K562 (cell line): ENCODE data around the gene MYO1E. TPM values are rescaled to one million over a fixed set of nuclear protein-coding genes. Genes with fewer than 3 reads are reported as not detected.
A peak's percentile ranks its signal among the peaks of the same experiment; 100 is the strongest.

Experiments used
- CCAR2 ChIP-seq: fragments of 200-400 bp; formaldehyde crosslinking; IDR thresholded peaks from 2 replicates; pipeline ENCODE4 v1.6.1; 2017; ENCODE audit warnings: mild to moderate bottlenecking, low read depth, low read length
- CREB1 ChIP-seq, 2 experiments: sonication (generic) in 1 of 2; formaldehyde crosslinking in 1 of 2; IDR thresholded peaks; 2 replicates each; pipeline versions ENCODE4 v1.6.1 to v1.8.0; 2012 to 2022; ENCODE audit warnings: inconsistent platforms in 1 of 2, mild to moderate bottlenecking in 1 of 2, missing genetic modification reagents in 1 of 2, moderate library complexity in 1 of 2
- FOXA3 ChIP-seq, 2 experiments: fragments of 450-650 bp in 1 of 2; sonication (generic) in 1 of 2; formaldehyde crosslinking; IDR thresholded peaks in 1 of 2; conservative IDR thresholded peaks in 1 of 2; 2 replicates each; pipeline versions ENCODE4 v1.4.0 to v1.8.0; 2020 to 2022; ENCODE audit warnings: mild to moderate bottlenecking in 2 of 2, missing genetic modification reagents in 1 of 2
- MYNN ChIP-seq, 2 experiments: sonication (generic); formaldehyde crosslinking in 1 of 2; IDR thresholded peaks; 2 replicates each; pipeline versions ENCODE4 v1.5.0 to v1.6.1; 2016 to 2020; ENCODE audit warnings: antibody characterized with exemption in 1 of 2, missing genetic modification reagents in 1 of 2
- PHF21A ChIP-seq: fragments of 450-650 bp; IDR thresholded peaks from 2 replicates; pipeline ENCODE4 v1.6.1; 2017; ENCODE audit warnings: low read depth, borderline replicate concordance
- POU5F1 ChIP-seq: fragments of 150-350 bp; IDR thresholded peaks from 2 replicates; pipeline ENCODE4 v1.6.1; 2014; ENCODE audit warnings: borderline replicate concordance, low read length, low read depth, mild to moderate bottlenecking; ENCODE audit not compliant: partially characterized antibody
- RBM39 ChIP-seq: fragments of 200-400 bp; formaldehyde crosslinking; optimal IDR thresholded peaks from 2 replicates; pipeline ENCODE3; 2018; ENCODE audit warnings: low read depth, low read length
- SREBF2 ChIP-seq: sonication (generic); formaldehyde crosslinking; IDR thresholded peaks from 2 replicates; pipeline ENCODE4 v1.4.0; 2020; ENCODE audit warnings: mild to moderate bottlenecking, missing genetic modification reagents
- TOE1 ChIP-seq, 2 experiments: fragments of 450-650 bp in 1 of 2; sonication (generic) in 1 of 2; formaldehyde crosslinking in 1 of 2; IDR thresholded peaks; 2 replicates each; pipeline versions ENCODE4 v1.7.1 to v1.8.0; 2016 to 2022; ENCODE audit warnings: borderline replicate concordance in 2 of 2, mild to moderate bottlenecking in 2 of 2, antibody characterized with exemption in 1 of 2, inconsistent platforms in 1 of 2, low read depth in 1 of 2, missing genetic modification reagents in 1 of 2, moderate library complexity in 1 of 2
- ZNF12 ChIP-seq: sonication (generic); formaldehyde crosslinking; IDR thresholded peaks from 2 replicates; pipeline ENCODE4 v1.4.0; 2020; ENCODE audit warnings: mild to moderate bottlenecking, missing genetic modification reagents
- ZNF431 ChIP-seq: sonication (generic); formaldehyde crosslinking; IDR thresholded peaks from 2 replicates; pipeline ENCODE4 v1.8.0; 2022; ENCODE audit warnings: mild to moderate bottlenecking, missing genetic modification reagents
- ZNF589 ChIP-seq: fragments of 200-800 bp; sonication (Bioruptor generic); IDR thresholded peaks from 2 replicates; pipeline ENCODE4 v1.6.1; 2016; ENCODE audit warnings: low read depth, missing genetic modification characterization, missing compliant biosample characterization
- ZNF75A ChIP-seq: fragments of 450-650 bp; formaldehyde crosslinking; IDR thresholded peaks from 2 replicates; pipeline ENCODE4 v1.4.0; 2020; ENCODE audit warnings: mild to moderate bottlenecking
- polyA plus RNA-seq, 8 experiments: library from polyadenylated mRNA; depleted of rRNA in 4 of 8; stranded (reverse) in 5 of 8; unstranded in 3 of 8; fragments of >200 nt; fragmentation: Nextera tagmentation in 2 of 8; fragmentation: Illumina TruSeq in 1 of 8; extraction: Ambion mirVana in 2 of 8; extraction: Trizol in 1 of 8; gene quantifications; 2 replicates each; pipeline versions ENCODE4 v1.2.1 to v1.2.3, GENCODE V29; 2011 to 2014; ENCODE audit warnings: inconsistent platforms in 1 of 8, missing spikeins in 1 of 8
- total RNA-seq, 7 experiments: library from RNA; depleted of rRNA in 6 of 7; stranded (reverse); fragments of >200 nt in 6 of 7; fragmentation: Illumina TruSeq in 2 of 7; extraction: Trizol in 2 of 7; gene quantifications; 2 replicates each; pipeline versions ENCODE4 v1.2.1 to v1.2.3, GENCODE V29; 2011 to 2021; ENCODE audit warnings: low replicate concordance in 1 of 7
- TF ChIP-seq, protein P1 (sequence below): fragments of 250-450 bp; sonication (Bioruptor Pico); IDR thresholded peaks from 2 replicates; pipeline ENCODE4 v1.4.0; 2020
- TF ChIP-seq, protein P2 (sequence below), 2 experiments: IDR thresholded peaks in 1 of 2; conservative IDR thresholded peaks in 1 of 2; 2 replicates each; pipeline ENCODE4 v1.6.1; 2016; ENCODE audit warnings: low read depth in 2 of 2, mild to moderate bottlenecking in 1 of 2, missing compliant biosample characterization in 1 of 2, missing genetic modification characterization in 1 of 2, moderate library complexity in 1 of 2
- TF ChIP-seq, protein P3 (sequence below): sonication (generic); formaldehyde crosslinking; IDR thresholded peaks from 2 replicates; pipeline ENCODE4 v1.8.0; 2022; ENCODE audit warnings: missing genetic modification reagents, mild to moderate bottlenecking, moderate library complexity, borderline replicate concordance
- TF ChIP-seq, protein P4 (sequence below): fragments of 450-650 bp; IDR thresholded peaks from 2 replicates; pipeline ENCODE4 v1.7.1; 2018; ENCODE audit warnings: mild to moderate bottlenecking, low read depth; ENCODE audit not compliant: partially characterized antibody
- TF ChIP-seq, protein P5 (sequence below): fragments of 250-450 bp; sonication (Bioruptor Pico); IDR thresholded peaks from 2 replicates; pipeline ENCODE4 v1.8.0; 2022; ENCODE audit warnings: moderate library complexity, mild to moderate bottlenecking, inconsistent platforms

The MYO1E gene
- total and polyA plus RNA-seq, 9 of the 15 experiments (the other 6 are each of a cell fraction or from before 2014, with no cell fraction given): under 0.01 to 0.44 (median 0.01) TPM; not detected in 6

DNA sequence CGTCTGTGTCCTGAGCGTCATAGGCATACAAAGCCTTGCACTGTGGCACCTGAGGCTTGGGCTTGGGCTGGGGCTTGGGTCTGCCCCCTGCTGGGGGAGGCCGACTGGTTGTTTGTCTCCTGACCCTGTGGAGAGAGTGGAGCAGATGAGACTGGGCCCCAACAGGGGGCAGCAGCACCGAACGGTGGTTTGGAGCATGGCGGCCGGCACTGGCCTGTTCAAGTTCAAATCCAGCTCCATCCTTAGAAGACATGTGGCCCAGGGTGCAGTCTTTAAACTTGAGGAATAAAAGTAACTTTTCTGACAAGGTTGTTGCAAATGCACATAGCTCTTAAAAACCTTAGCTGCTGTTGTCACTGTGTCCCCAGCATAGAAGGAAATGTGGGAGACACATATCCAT lies 234.4 kb downstream of the MYO1E start (continued):
- TF ChIP-seq ZNF431 (CRISPR knock-in tag): no peak; the same call in 1 of the 2 replicates
- TF ChIP-seq, protein P1, sequence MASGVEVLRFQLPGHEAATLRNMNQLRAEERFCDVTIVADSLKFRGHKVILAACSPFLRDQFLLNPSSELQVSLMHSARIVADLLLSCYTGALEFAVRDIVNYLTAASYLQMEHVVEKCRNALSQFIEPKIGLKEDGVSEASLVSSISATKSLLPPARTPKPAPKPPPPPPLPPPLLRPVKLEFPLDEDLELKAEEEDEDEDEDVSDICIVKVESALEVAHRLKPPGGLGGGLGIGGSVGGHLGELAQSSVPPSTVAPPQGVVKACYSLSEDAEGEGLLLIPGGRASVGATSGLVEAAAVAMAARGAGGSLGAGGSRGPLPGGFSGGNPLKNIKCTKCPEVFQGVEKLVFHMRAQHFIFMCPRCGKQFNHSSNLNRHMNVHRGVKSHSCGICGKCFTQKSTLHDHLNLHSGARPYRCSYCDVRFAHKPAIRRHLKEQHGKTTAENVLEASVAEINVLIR (CRISPR knock-in tag): no peak
- TF ChIP-seq, protein P2, sequence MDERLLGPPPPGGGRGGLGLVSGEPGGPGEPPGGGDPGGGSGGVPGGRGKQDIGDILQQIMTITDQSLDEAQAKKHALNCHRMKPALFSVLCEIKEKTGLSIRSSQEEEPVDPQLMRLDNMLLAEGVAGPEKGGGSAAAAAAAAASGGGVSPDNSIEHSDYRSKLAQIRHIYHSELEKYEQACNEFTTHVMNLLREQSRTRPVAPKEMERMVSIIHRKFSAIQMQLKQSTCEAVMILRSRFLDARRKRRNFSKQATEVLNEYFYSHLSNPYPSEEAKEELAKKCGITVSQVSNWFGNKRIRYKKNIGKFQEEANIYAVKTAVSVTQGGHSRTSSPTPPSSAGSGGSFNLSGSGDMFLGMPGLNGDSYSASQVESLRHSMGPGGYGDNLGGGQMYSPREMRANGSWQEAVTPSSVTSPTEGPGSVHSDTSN (CRISPR knock-in tag; IDR thresholded peaks at IDR 0.05; ENCODE audit: low read depth): no peak
- TF ChIP-seq, protein P2 (tag; conservative IDR thresholded peaks at IDR 0.05; ENCODE audit: low read depth): no peak
- TF ChIP-seq SREBF2 (CRISPR knock-in tag): no peak
- TF ChIP-seq, protein P3, sequence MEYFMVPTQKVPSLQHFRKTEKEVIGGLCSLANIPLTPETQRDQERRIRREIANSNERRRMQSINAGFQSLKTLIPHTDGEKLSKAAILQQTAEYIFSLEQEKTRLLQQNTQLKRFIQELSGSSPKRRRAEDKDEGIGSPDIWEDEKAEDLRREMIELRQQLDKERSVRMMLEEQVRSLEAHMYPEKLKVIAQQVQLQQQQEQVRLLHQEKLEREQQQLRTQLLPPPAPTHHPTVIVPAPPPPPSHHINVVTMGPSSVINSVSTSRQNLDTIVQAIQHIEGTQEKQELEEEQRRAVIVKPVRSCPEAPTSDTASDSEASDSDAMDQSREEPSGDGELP (CRISPR knock-in tag): peak; percentile 65; the same call in 1 of the 2 replicates
- TF ChIP-seq MYNN (IDR thresholded peaks at IDR 0.05): no peak
- TF ChIP-seq MYNN (CRISPR knock-in tag; IDR thresholded peaks at IDR 0.05): no peak
- TF ChIP-seq ZNF75A (CRISPR knock-in tag): no peak
- TF ChIP-seq RBM39: peak; percentile 83
- TF ChIP-seq ZNF12: no peak
- TF ChIP-seq CCAR2: no peak
- TF ChIP-seq POU5F1: no peak
- TF ChIP-seq ZNF589 (CRISPR knock-in tag): no peak
- TF ChIP-seq, protein P4, sequence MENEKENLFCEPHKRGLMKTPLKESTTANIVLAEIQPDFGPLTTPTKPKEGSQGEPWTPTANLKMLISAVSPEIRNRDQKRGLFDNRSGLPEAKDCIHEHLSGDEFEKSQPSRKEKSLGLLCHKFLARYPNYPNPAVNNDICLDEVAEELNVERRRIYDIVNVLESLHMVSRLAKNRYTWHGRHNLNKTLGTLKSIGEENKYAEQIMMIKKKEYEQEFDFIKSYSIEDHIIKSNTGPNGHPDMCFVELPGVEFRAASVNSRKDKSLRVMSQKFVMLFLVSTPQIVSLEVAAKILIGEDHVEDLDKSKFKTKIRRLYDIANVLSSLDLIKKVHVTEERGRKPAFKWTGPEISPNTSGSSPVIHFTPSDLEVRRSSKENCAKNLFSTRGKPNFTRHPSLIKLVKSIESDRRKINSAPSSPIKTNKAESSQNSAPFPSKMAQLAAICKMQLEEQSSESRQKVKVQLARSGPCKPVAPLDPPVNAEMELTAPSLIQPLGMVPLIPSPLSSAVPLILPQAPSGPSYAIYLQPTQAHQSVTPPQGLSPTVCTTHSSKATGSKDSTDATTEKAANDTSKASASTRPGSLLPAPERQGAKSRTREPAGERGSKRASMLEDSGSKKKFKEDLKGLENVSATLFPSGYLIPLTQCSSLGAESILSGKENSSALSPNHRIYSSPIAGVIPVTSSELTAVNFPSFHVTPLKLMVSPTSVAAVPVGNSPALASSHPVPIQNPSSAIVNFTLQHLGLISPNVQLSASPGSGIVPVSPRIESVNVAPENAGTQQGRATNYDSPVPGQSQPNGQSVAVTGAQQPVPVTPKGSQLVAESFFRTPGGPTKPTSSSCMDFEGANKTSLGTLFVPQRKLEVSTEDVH: no peak
- peak; percentile 72 for TF ChIP-seq TOE1 (IDR thresholded peaks at IDR 0.05; ENCODE audit: borderline replicate concordance)
- TF ChIP-seq TOE1 (CRISPR knock-in tag; IDR thresholded peaks at IDR 0.05; ENCODE audit: borderline replicate concordance, low read depth): no peak
- TF ChIP-seq FOXA3 (CRISPR knock-in tag; conservative IDR thresholded peaks at IDR 0.05 in 1 of 2, IDR thresholded peaks at IDR 0.05 in 1 of 2): no peak
- TF ChIP-seq, protein P5, sequence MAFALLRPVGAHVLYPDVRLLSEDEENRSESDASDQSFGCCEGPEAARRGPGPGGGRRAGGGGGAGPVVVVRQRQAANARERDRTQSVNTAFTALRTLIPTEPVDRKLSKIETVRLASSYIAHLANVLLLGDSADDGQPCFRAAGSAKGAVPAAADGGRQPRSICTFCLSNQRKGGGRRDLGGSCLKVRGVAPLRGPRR (CRISPR knock-in tag): no peak
- 0 out of 2 replicates have a peak, but pooled peaks have one; percentile 32 for TF ChIP-seq CREB1 (IDR thresholded peaks at IDR 0.05)
- TF ChIP-seq CREB1 (CRISPR knock-in tag; IDR thresholded peaks at IDR 0.05): no peak; the same call in 1 of the 2 replicates
- no peak for TF ChIP-seq PHF21A
